SKM-1 (cell line): ENCODE measurements around the gene COL6A6.

Experiments
- DNase-seq: peaks from one replicate; lab custom pipeline; 2025; ENCODE audit not compliant: unreplicated experiment; lab: John Stamatoyannopoulos, UW

Gene COL6A6

GRCh38 chr3:130516645-130517512, at the start of gene COL6A6:
Gene COL6A6 (plus strand): TSS chr3:130517177. CDS start chr3:130560365, 43,188 bp downstream.
- no peak for DNase-seq

- no peak for DNase-seq
These were observed 48.7 kb upstream of the COL6A6 start for GRCh38 chr3:130468311-130468710.

GRCh38 chr3:130470126-130470525, 46.9 kb upstream of the COL6A6 start:
- no peak for DNase-seq

GRCh38 chr3:130473416-130473815, 43.6 kb upstream of the COL6A6 start:
- no peak for DNase-seq

GRCh38 chr3:130480736-130481135, 36.2 kb upstream of the COL6A6 start:
- DNase-seq = no peak

GRCh38 chr3:130488288-130488687, 28.7 kb upstream of the COL6A6 start:
- DNase-seq = no peak

- no peak for DNase-seq
These were observed 28.1 kb upstream of the COL6A6 start for GRCh38 chr3:130488769-130489450.

GRCh38 chr3:130490241-130490640, 26.7 kb upstream of the COL6A6 start:
- no peak for DNase-seq

- DNase-seq = no peak
These were observed 25.5 kb upstream of the COL6A6 start for GRCh38 chr3:130491431-130491830.

- no peak for DNase-seq
These were observed 12.3 kb upstream of the COL6A6 start for GRCh38 chr3:130504701-130505100.

GRCh38 chr3:130506031-130506430, 10.9 kb upstream of the COL6A6 start:
- no peak for DNase-seq

- no peak for DNase-seq
These were observed 9.2 kb upstream of the COL6A6 start for GRCh38 chr3:130507746-130508145.

GRCh38 chr3:130509008-130509407, 8.0 kb upstream of the COL6A6 start:
- no peak for DNase-seq

GRCh38 chr3:130514681-130515080, 2.3 kb upstream of the COL6A6 start:
- no peak for DNase-seq

GRCh38 chr3:130515755-130516154, 1.2 kb upstream of the COL6A6 start:
- DNase-seq = no peak

- no peak for DNase-seq
These were observed 625 bp downstream of the COL6A6 start for GRCh38 chr3:130517602-130518001.

GRCh38 chr3:130519754-130520153, 2.8 kb downstream of the COL6A6 start:
- no peak for DNase-seq

GRCh38 chr3:130522399-130522798, 5.4 kb downstream of the COL6A6 start:
- DNase-seq = no peak

- DNase-seq = no peak
These were observed 10.4 kb downstream of the COL6A6 start for GRCh38 chr3:130527426-130527825.

- DNase-seq = no peak
These were observed 11.1 kb downstream of the COL6A6 start for GRCh38 chr3:130528120-130528519.

GRCh38 chr3:130529486-130530215, 12.7 kb downstream of the COL6A6 start:
- DNase-seq = no peak

GRCh38 chr3:130533247-130533646, 16.3 kb downstream of the COL6A6 start:
- DNase-seq = no peak
